A549 treated with GW870086 at 1 μM for 4 hours (cell line): ENCODE data around the gene RBP5. TPM values are rescaled to one million over a fixed set of nuclear protein-coding genes. Genes with fewer than 3 reads are reported as not detected.

ENCODE experiments used
- total RNA-seq: library from RNA; stranded (reverse); fragments of 200-300 nt; extraction: Qiagen RNA extraction; gene quantifications from 5 replicates; pipeline ENCODE4 v1.2.3, GENCODE V29; 2022; ENCODE audit warnings: low read depth

The RBP5 gene
- not detected in 5 replicates for total RNA-seq

GRCh38 chr12:7128681-7129286, at the start of gene RBP5:
RBP5 (minus strand) TSS chr12:7128889; CDS start chr12:7128775, 114 bp downstream.

GRCh38 chr12:7129872-7130691, 1.4 kb upstream of the RBP5 start, which contains the start of gene CLSTN3:
CLSTN3 (plus strand) TSS chr12:7130371; CDS start chr12:7130649, 278 bp downstream.

GRCh38 chr12:7108796-7109571, 19.7 kb downstream of the RBP5 start, which contains the start of gene C1RL:
C1RL (minus strand) TSS chr12:7109214; CDS start chr12:7109180, 34 bp downstream.

GRCh38 chr12:7092229-7092985, 36.3 kb downstream of the RBP5 start, which contains the start of gene C1R:
C1R (minus strand) TSS chr12:7092445; CDS start chr12:7092388, 57 bp downstream.

Other genes starting within 250 kb of the RBP5 start
- 16.6 to 18.7 TPM (median 17.2 TPM) in 5 replicates for gene LRRC23, start 224.1 kb downstream of the RBP5 start, total RNA-seq
- gene ENO2, start 214.3 kb downstream of the RBP5 start, total RNA-seq, result 38.6 to 40.3 TPM (median 40.0 TPM) in 5 replicates
- 54.4 to 77.3 TPM (median 73.9 TPM) in 5 replicates for gene ATN1, start 200.9 kb downstream of the RBP5 start, total RNA-seq
- not detected in 5 replicates for gene RNU7-1, start 185.1 kb downstream of the RBP5 start, total RNA-seq
- 300 to 340 TPM (median 314 TPM) in 5 replicates for gene C12orf57, start 184.9 kb downstream of the RBP5 start, total RNA-seq
- gene PTPN6, start 177.5 kb downstream of the RBP5 start, total RNA-seq, result 8.6 to 14.0 TPM (median 11.0 TPM) in 5 replicates
- gene PHB2, start 158.2 kb downstream of the RBP5 start, total RNA-seq, result 324 to 339 TPM (median 332 TPM) in 5 replicates
- gene EMG1, start 158.0 kb downstream of the RBP5 start, total RNA-seq, result 63.3 to 71.8 TPM (median 66.5 TPM) in 5 replicates
- 26.3 to 31.4 TPM (median 27.6 TPM) in 5 replicates for gene LPCAT3, start 110.4 kb downstream of the RBP5 start, total RNA-seq
- gene C1S, start 68.2 kb downstream of the RBP5 start, total RNA-seq, result 39.5 to 62.4 TPM (median 44.8 TPM) in 5 replicates
- gene C1R, start 36.4 kb downstream of the RBP5 start, total RNA-seq, result 27.8 to 41.1 TPM (median 29.9 TPM) in 5 replicates
- gene C1RL, start 19.7 kb downstream of the RBP5 start, total RNA-seq, result 11.4 to 14.2 TPM (median 12.8 TPM) in 5 replicates
- gene CLSTN3, start 1.5 kb upstream of the RBP5 start, total RNA-seq, result 13.6 to 18.3 TPM (median 16.0 TPM) in 5 replicates
- gene PEX5, start 60.8 kb upstream of the RBP5 start, total RNA-seq, result 24.4 to 31.8 TPM (median 29.5 TPM) in 5 replicates
- gene ACSM4, start 175.2 kb upstream of the RBP5 start, total RNA-seq, result not detected in 5 replicates